CD14-positive monocyte (primary cell): ENCODE measurements around the gene SLC6A6. TPM values are rescaled to one million over a fixed set of nuclear protein-coding genes. Genes with fewer than 3 reads are reported as not detected.

Experiments
- DNase-seq, 3 donors: peaks; one replicate each; pipeline ENCODE4 v3.0.0-alpha.2; 2011 to 2022
- H2AFZ ChIP-seq: 2 replicates; pipeline ENCODE4 v1.6.0; 2012; ENCODE audit warnings: mild to moderate bottlenecking, low read depth, low read length, inconsistent platforms; ENCODE audit not compliant: insufficient read depth, poor library complexity, severe bottlenecking
- H3K27ac ChIP-seq, 2 donors: 1 replicate in 1 of 2; 2 replicates in 1 of 2; pipeline ENCODE4 v1.5.1; 2012 to 2013; ENCODE audit warnings: low read length in 2 of 2, control low read depth in 1 of 2, inconsistent platforms in 1 of 2, low read depth in 1 of 2, mild to moderate bottlenecking in 1 of 2
- H3K27me3 ChIP-seq, 2 donors: one replicate each; pipeline versions ENCODE4 v1.6.0 to v1.6.1; 2011 to 2013; ENCODE audit warnings: low read length in 2 of 2; ENCODE audit not compliant: control insufficient read depth in 2 of 2, insufficient read depth in 2 of 2
- H3K36me3 ChIP-seq, 2 donors: replicated peaks in 1 of 2; 1 replicate in 1 of 2; 2 replicates in 1 of 2; pipeline versions ENCODE4 v1.5.1 to v1.6.1; 2012 to 2013; ENCODE audit warnings: low read length in 2 of 2, control low read depth in 1 of 2, inconsistent platforms in 1 of 2, mild to moderate bottlenecking in 1 of 2; ENCODE audit not compliant: insufficient read depth in 2 of 2, control insufficient read depth in 1 of 2
- H3K4me1 ChIP-seq, 2 donors: 1 replicate in 1 of 2; 2 replicates in 1 of 2; pipeline versions ENCODE4 v1.5.1 to v1.6.1; 2012 to 2013; ENCODE audit warnings: low read length in 2 of 2, control low read depth in 1 of 2, inconsistent platforms in 1 of 2, mild to moderate bottlenecking in 1 of 2, moderate library complexity in 1 of 2; ENCODE audit not compliant: insufficient read depth in 2 of 2, control insufficient read depth in 1 of 2
- H3K4me2 ChIP-seq: replicated peaks from 2 replicates; pipeline ENCODE3; 2012; ENCODE audit warnings: low read length, moderate library complexity, mild to moderate bottlenecking; ENCODE audit not compliant: poor library complexity, severe bottlenecking; ENCODE audit errors: extremely low read depth
- H3K4me3 ChIP-seq, 3 experiments: fragments of 200-600 bp in 1 of 3; sonication (generic) in 1 of 3; replicated peaks in 1 of 3; 1 replicate in 2 of 3; 2 replicates in 1 of 3; pipeline ENCODE4 v1.5.1; 2011 to 2013; ENCODE audit warnings: low read length in 3 of 3, mild to moderate bottlenecking in 3 of 3, control low read depth in 2 of 3, low read depth in 2 of 3, inconsistent platforms in 1 of 3, moderate library complexity in 1 of 3
- H3K79me2 ChIP-seq: 2 replicates; pipeline ENCODE4 v1.6.0; 2012; ENCODE audit warnings: mild to moderate bottlenecking, control low read depth, inconsistent platforms, low read length, moderate library complexity; ENCODE audit not compliant: insufficient read depth
- H3K9ac ChIP-seq: 2 replicates; pipeline ENCODE4 v1.6.0; 2017; ENCODE audit warnings: low read length, mild to moderate bottlenecking; ENCODE audit not compliant: insufficient read depth, poor library complexity, severe bottlenecking
- H3K9me3 ChIP-seq, 2 donors: replicated peaks in 1 of 2; 1 replicate in 1 of 2; 2 replicates in 1 of 2; pipeline versions ENCODE4 v1.5.1 to v1.6.1; 2012 to 2013; ENCODE audit warnings: low read length in 2 of 2, control low read depth in 1 of 2; ENCODE audit not compliant: control insufficient read depth in 1 of 2, insufficient read depth in 1 of 2
- H4K20me1 ChIP-seq: 2 replicates; pipeline ENCODE4 v1.6.0; 2012; ENCODE audit warnings: mild to moderate bottlenecking, low read length, control low read depth, moderate library complexity; ENCODE audit not compliant: insufficient read depth
- H3K27ac Mint-ChIP-seq, 7 donors: one replicate each; pipeline ENCODE4 v1.8.0; 2020; ENCODE audit warnings: mild to moderate bottlenecking in 7 of 7, mixed read lengths in 7 of 7, moderate library complexity in 6 of 7, inconsistent platforms in 2 of 7
- H3K27me3 Mint-ChIP-seq, 3 donors: one replicate each; pipeline ENCODE4 v1.8.0; 2021 to 2022; ENCODE audit warnings: low read depth in 3 of 3, mild to moderate bottlenecking in 3 of 3, mixed read lengths in 3 of 3, moderate library complexity in 3 of 3, inconsistent platforms in 1 of 3
- H3K36me3 Mint-ChIP-seq, 2 donors: one replicate each; pipeline ENCODE4 v1.8.0; 2020; ENCODE audit warnings: mixed read lengths in 2 of 2, inconsistent platforms in 1 of 2, mild to moderate bottlenecking in 1 of 2
- H3K4me1 Mint-ChIP-seq: one replicate; pipeline ENCODE4 v1.8.0; 2020; ENCODE audit warnings: mild to moderate bottlenecking, mixed read lengths
- H3K4me3 Mint-ChIP-seq, 2 donors: one replicate each; pipeline ENCODE4 v1.8.0; 2020; ENCODE audit warnings: mild to moderate bottlenecking in 2 of 2, mixed read lengths in 2 of 2, moderate library complexity in 1 of 2
- H3K9me3 Mint-ChIP-seq, 7 donors: one replicate each; pipeline ENCODE4 v1.8.0; 2020 to 2022; ENCODE audit warnings: mixed read lengths in 7 of 7, mild to moderate bottlenecking in 6 of 7, moderate library complexity in 6 of 7, inconsistent platforms in 2 of 7
- WGBS: methylation state at CpG from one replicate; pipeline ENCODE4 v1.1.5; 2013; ENCODE audit warnings: missing lambda C conversion rate; ENCODE audit not compliant: insufficient coverage; 5-methylcytosine and 5-hydroxymethylcytosine counted together
- intact Hi-C, 2 donors: fragments of 100-400 bp; cut with micrococcal nuclease; formaldehyde crosslinking; loops; one replicate each; pipeline versions ENCODE4 v1.15.0 to v1.15.1; 2023
- polyA plus RNA-seq, 3 donors: library from polyadenylated mRNA; depleted of rRNA in 1 of 3; unstranded in 2 of 3; stranded (reverse) in 1 of 3; fragments of 300-500 nt in 2 of 3; fragments of >200 nt in 1 of 3; fragmentation: Illumina TruSeq in 2 of 3; gene quantifications; 1 replicate in 2 of 3; 2 replicates in 1 of 3; pipeline ENCODE4 v1.2.3, GENCODE V29; 2012 to 2021
- TF ChIP-seq, protein P1 (sequence below): fragments of 200-600 bp; IDR thresholded peaks from one replicate; pipeline ENCODE4 v1.8.0; 2022; ENCODE audit warnings: antibody characterized with exemption, mild to moderate bottlenecking

The SLC6A6 gene
- polyA plus RNA-seq, 3 donors: 18.4 to 136 (median 24.5) TPM

- peak overlapping the region in 1 of 2 donors; percentile 15 for H3K27ac ChIP-seq
- no peak for DNase-seq
- H3K9ac ChIP-seq: no peak overlapping the region
- WGBS: 83% methylated on average over 4 of the region's 6 CpGs
- H3K36me3 ChIP-seq: peaks cover 99 to 100% of the 10 kb centered on the region in 2 donors
- no peaks in the 10 kb centered on the region for H3K9me3 Mint-ChIP-seq
- H3K4me2 ChIP-seq: no peak overlapping the region
- H3K27me3 ChIP-seq: no peaks in the 10 kb centered on the region
- H3K27ac Mint-ChIP-seq: peak overlapping the region in 4 of 7 donors; percentile 33 to 88 (median 77)
- H4K20me1 ChIP-seq: peaks cover 98% of the 10 kb centered on the region
- no peak overlapping the region for H3K4me3 ChIP-seq
- intact Hi-C loops: no loop called here
- H3K9me3 ChIP-seq: no peaks in the 10 kb centered on the region
- TF ChIP-seq, protein P1, sequence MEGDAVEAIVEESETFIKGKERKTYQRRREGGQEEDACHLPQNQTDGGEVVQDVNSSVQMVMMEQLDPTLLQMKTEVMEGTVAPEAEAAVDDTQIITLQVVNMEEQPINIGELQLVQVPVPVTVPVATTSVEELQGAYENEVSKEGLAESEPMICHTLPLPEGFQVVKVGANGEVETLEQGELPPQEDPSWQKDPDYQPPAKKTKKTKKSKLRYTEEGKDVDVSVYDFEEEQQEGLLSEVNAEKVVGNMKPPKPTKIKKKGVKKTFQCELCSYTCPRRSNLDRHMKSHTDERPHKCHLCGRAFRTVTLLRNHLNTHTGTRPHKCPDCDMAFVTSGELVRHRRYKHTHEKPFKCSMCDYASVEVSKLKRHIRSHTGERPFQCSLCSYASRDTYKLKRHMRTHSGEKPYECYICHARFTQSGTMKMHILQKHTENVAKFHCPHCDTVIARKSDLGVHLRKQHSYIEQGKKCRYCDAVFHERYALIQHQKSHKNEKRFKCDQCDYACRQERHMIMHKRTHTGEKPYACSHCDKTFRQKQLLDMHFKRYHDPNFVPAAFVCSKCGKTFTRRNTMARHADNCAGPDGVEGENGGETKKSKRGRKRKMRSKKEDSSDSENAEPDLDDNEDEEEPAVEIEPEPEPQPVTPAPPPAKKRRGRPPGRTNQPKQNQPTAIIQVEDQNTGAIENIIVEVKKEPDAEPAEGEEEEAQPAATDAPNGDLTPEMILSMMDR: no peak
- H3K4me1 ChIP-seq: no peaks in the 10 kb centered on the region
- peaks cover 94 to 99% of the 10 kb centered on the region in 2 donors for H3K36me3 Mint-ChIP-seq
- no peaks in the 10 kb centered on the region for H3K79me2 ChIP-seq
- H3K4me3 Mint-ChIP-seq: no peak overlapping the region
- peaks cover 21% of the 10 kb centered on the region for H3K4me1 Mint-ChIP-seq
- H2AFZ ChIP-seq: no peak overlapping the region
- peaks cover 0 to 4% (median 2%) of the 10 kb centered on the region in 3 donors for H3K27me3 Mint-ChIP-seq
Observed at GRCh38 chr3:14455571-14456317, 53.3 kb downstream of the SLC6A6 start.

- peaks cover 98% of the 10 kb centered on the region for H4K20me1 ChIP-seq
- peaks cover 99 to 100% of the 10 kb centered on the region in 2 donors for H3K36me3 ChIP-seq
- DNase-seq: no peak
- Mint-ChIP-seq H3K4me1 (peaks cover 21% of the 10 kb centered on the region), H3K36me3 (peaks cover 94 to 99% of the 10 kb centered on the region in 2 donors), H3K27ac (peak overlapping the region in 2 of 7 donors; percentile 33 to 85), H3K4me3 (no peak overlapping the region), H3K9me3 (no peaks in the 10 kb centered on the region), H3K27me3 (peaks cover 0 to 4% (median 2%) of the 10 kb centered on the region in 3 donors)
- TF ChIP-seq, protein P1: no peak
- H3K9ac ChIP-seq: no peak overlapping the region
- no peaks in the 10 kb centered on the region for H3K79me2 ChIP-seq
- intact Hi-C loops: no loop called here
- H2AFZ ChIP-seq: no peak overlapping the region
- no peak overlapping the region for H3K4me2 ChIP-seq
- H3K27ac ChIP-seq: peak overlapping the region in 1 of 2 donors; percentile 27
- H3K27me3 ChIP-seq: no peaks in the 10 kb centered on the region
- 97% methylated on average over 8 of the region's 8 CpGs for WGBS
- H3K4me3 ChIP-seq: no peak overlapping the region
- H3K4me1 ChIP-seq: no peaks in the 10 kb centered on the region
- no peaks in the 10 kb centered on the region for H3K9me3 ChIP-seq
Observed at GRCh38 chr3:14456794-14457193, 54.4 kb downstream of the SLC6A6 start.
